ENCODE measurements around the gene WDFY4.

- TF ChIP-seq SIN3A (IDR thresholded peaks at IDR 0.05; ENCODE audit: borderline replicate concordance, insufficient read depth, low read length) (no peak), TAF1 (IDR thresholded peaks at IDR 0.05; ENCODE audit: borderline replicate concordance, insufficient read depth, low read length) (no peak), POLR2AphosphoS5 (IDR thresholded peaks at IDR 0.05; ENCODE audit: low read depth, low read length) (no peak), REST (IDR thresholded peaks at IDR 0.05; ENCODE audit: insufficient read depth in 1 of 2, low read depth in 2 of 2, low read length in 2 of 2) (no peak)
Measured at GRCh38 chr10:48636901-48637300, 47.8 kb upstream of the WDFY4 start.
